ENCODE data around the gene MEGF9.

GRCh38 chr9:120587328-120587727, 126.9 kb downstream of the MEGF9 start:
- TF ChIP-seq CTCF (IDR thresholded peaks at IDR 0.05; ENCODE audit: insufficient read depth, low read depth, low read length) = no peak
- no peak for TF ChIP-seq EZH2 (IDR thresholded peaks at IDR 0.05; ENCODE audit: insufficient read depth, low read length)

All from astrocyte (in vitro differentiated cells and primary cell).